HFF-Myc (cell line): ENCODE data around the gene S100A7.

Source experiments
- DNase-seq: peaks from one replicate; pipeline ENCODE4 v3.0.0-alpha.2; 2011; ENCODE audit warnings: low read depth; ENCODE audit errors: extremely low read depth
- H3K4me3 ChIP-seq: replicated peaks from 2 replicates; pipeline ENCODE4 v1.5.1; 2011; ENCODE audit warnings: low read depth, mild to moderate bottlenecking, control low read depth, low read length
- CTCF ChIP-seq: IDR thresholded peaks from 2 replicates; pipeline ENCODE4 v1.5.1; 2012; ENCODE audit warnings: mild to moderate bottlenecking, low read depth, low read length, control low read depth; ENCODE audit errors: missing control alignments

Gene S100A7

GRCh38 chr1:153460551-153460950 is at the start of gene S100A7:
TSS of gene S100A7 (minus strand) at chr1:153460651. CDS start at chr1:153459013, 1,638 bp downstream.
- DNase-seq, result no peak

GRCh38 chr1:153509729-153510354 is 49.4 kb upstream of the S100A7 start:
- TF ChIP-seq CTCF, result peak; percentile 81
- no peak overlapping the region for H3K4me3 ChIP-seq
- DNase-seq, result no peak

More at GRCh38 chr1:153460551-153460950, at the start of gene S100A7:
- TF ChIP-seq CTCF, result no peak
- H3K4me3 ChIP-seq, result no peak within 1 kb of the TSS

GRCh38 chr1:153509036-153509435 is 48.6 kb upstream of the S100A7 start:
- no peak for DNase-seq
- TF ChIP-seq CTCF, result no peak
- no peak overlapping the region for H3K4me3 ChIP-seq

- no peak for TF ChIP-seq CTCF
- H3K4me3 ChIP-seq, result no peak overlapping the region
- no peak for DNase-seq
Observed at GRCh38 chr1:153507926-153508583, 47.6 kb upstream of the S100A7 start.

GRCh38 chr1:153506831-153507413 is 46.5 kb upstream of the S100A7 start:
- TF ChIP-seq CTCF, result no peak
- H3K4me3 ChIP-seq, result no peak overlapping the region

GRCh38 chr1:153506386-153506785 is 45.9 kb upstream of the S100A7 start:
- H3K4me3 ChIP-seq, result no peak overlapping the region
- DNase-seq, result no peak
- no peak for TF ChIP-seq CTCF

More at GRCh38 chr1:153506831-153507413, 46.5 kb upstream of the S100A7 start:
- DNase-seq, result peak; percentile 63
